HCT116 (cell line): ENCODE results near the gene FOXO3.

ENCODE experiments used
- CBX3 ChIP-seq: IDR thresholded peaks from 2 replicates; pipeline ENCODE4 v1.6.1; 2012; ENCODE audit warnings: low read depth
- CEBPB ChIP-seq: IDR thresholded peaks from 2 replicates; pipeline ENCODE4 v1.6.1; 2012; ENCODE audit warnings: low read depth
- EZH2 ChIP-seq: fragments of 200-600 bp; sonication (generic); IDR thresholded peaks from 2 replicates; pipeline ENCODE4 v1.6.1; 2017; ENCODE audit warnings: antibody characterized with exemption, mixed run types
- FOSL1 ChIP-seq: IDR thresholded peaks from 2 replicates; pipeline ENCODE4 v1.6.1; 2012; ENCODE audit warnings: low read depth
- JUND ChIP-seq: IDR thresholded peaks from 2 replicates; pipeline ENCODE4 v1.6.1; 2012
- POLR2A ChIP-seq: IDR thresholded peaks from 2 replicates; pipeline ENCODE4 v1.7.0; 2011; ENCODE audit warnings: borderline replicate concordance; ENCODE audit not compliant: insufficient read depth, insufficient read length; ENCODE audit errors: extremely low read depth
- POLR2AphosphoS5 ChIP-seq: IDR thresholded peaks from 2 replicates; pipeline ENCODE4 v1.6.1; 2011; ENCODE audit warnings: mild to moderate bottlenecking, low read depth, low read length, moderate library complexity
- SIN3A ChIP-seq: IDR thresholded peaks from 2 replicates; pipeline ENCODE4 v1.6.1; 2012; ENCODE audit warnings: low read depth
- TCF7L2 ChIP-seq: IDR thresholded peaks from 2 replicates; pipeline ENCODE4 v1.7.0; 2011; ENCODE audit warnings: borderline replicate concordance, inconsistent platforms; ENCODE audit not compliant: insufficient read depth, insufficient read length; ENCODE audit errors: extremely low read depth
- TF ChIP-seq, protein P1 (sequence below): IDR thresholded peaks from 2 replicates; pipeline ENCODE4 v1.6.1; 2012
- TF ChIP-seq, protein P2 (sequence below): IDR thresholded peaks from 2 replicates; pipeline ENCODE4 v1.6.1; 2012; ENCODE audit warnings: low read depth
- TF ChIP-seq, protein P3 (sequence below), 3 experiments: fragments of 200-600 bp in 1 of 3; sonication (generic) in 1 of 3; IDR thresholded peaks in 2 of 3; conservative IDR thresholded peaks in 1 of 3; 2 replicates each; pipeline ENCODE4 v1.5.1; 2012 to 2017; ENCODE audit warnings: low read depth in 2 of 3, low read length in 2 of 3, antibody characterized with exemption in 1 of 3, borderline replicate concordance in 1 of 3, control low read depth in 1 of 3, mild to moderate bottlenecking in 1 of 3, mixed read lengths in 1 of 3, mixed run types in 1 of 3, moderate library complexity in 1 of 3; ENCODE audit not compliant: insufficient read depth in 1 of 3

DNA sequence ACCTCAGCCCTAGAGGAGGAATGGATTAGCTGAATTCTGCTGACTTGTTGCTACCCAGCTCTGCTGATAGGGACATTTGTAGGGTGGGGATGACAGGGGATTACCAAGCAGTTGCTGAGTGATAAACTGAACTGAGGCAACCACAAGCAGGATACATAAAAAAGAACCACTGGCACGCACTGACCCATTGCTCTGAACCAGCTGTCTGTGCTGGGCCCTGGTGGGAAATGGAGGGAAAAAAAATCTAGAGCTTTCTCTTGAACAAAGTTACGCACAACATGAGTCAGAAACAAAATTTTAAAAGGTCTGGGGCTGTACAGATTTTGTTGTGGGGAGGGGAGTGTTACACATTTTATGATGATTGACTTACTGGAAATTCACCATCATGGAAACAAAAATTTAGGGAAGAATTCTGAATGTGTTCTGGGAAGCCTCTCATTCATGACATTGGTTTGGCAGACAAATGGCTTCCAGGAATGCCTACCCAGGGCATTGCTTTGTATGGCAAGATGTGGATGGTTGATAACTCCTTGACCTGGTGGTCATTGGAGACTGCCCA, 37.7 kb downstream of the FOXO3 start:
- TF ChIP-seq POLR2AphosphoS5 (no peak), POLR2A (no peak), TCF7L2 (no peak), CBX3 (no peak), EZH2 (no peak), SIN3A (no peak), CEBPB (no peak), JUND (no peak), FOSL1 (no peak)
- TF ChIP-seq, protein P1, sequence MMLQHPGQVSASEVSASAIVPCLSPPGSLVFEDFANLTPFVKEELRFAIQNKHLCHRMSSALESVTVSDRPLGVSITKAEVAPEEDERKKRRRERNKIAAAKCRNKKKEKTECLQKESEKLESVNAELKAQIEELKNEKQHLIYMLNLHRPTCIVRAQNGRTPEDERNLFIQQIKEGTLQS: no peak
- TF ChIP-seq, protein P2, sequence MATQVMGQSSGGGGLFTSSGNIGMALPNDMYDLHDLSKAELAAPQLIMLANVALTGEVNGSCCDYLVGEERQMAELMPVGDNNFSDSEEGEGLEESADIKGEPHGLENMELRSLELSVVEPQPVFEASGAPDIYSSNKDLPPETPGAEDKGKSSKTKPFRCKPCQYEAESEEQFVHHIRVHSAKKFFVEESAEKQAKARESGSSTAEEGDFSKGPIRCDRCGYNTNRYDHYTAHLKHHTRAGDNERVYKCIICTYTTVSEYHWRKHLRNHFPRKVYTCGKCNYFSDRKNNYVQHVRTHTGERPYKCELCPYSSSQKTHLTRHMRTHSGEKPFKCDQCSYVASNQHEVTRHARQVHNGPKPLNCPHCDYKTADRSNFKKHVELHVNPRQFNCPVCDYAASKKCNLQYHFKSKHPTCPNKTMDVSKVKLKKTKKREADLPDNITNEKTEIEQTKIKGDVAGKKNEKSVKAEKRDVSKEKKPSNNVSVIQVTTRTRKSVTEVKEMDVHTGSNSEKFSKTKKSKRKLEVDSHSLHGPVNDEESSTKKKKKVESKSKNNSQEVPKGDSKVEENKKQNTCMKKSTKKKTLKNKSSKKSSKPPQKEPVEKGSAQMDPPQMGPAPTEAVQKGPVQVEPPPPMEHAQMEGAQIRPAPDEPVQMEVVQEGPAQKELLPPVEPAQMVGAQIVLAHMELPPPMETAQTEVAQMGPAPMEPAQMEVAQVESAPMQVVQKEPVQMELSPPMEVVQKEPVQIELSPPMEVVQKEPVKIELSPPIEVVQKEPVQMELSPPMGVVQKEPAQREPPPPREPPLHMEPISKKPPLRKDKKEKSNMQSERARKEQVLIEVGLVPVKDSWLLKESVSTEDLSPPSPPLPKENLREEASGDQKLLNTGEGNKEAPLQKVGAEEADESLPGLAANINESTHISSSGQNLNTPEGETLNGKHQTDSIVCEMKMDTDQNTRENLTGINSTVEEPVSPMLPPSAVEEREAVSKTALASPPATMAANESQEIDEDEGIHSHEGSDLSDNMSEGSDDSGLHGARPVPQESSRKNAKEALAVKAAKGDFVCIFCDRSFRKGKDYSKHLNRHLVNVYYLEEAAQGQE: no peak
- TF ChIP-seq, protein P3, sequence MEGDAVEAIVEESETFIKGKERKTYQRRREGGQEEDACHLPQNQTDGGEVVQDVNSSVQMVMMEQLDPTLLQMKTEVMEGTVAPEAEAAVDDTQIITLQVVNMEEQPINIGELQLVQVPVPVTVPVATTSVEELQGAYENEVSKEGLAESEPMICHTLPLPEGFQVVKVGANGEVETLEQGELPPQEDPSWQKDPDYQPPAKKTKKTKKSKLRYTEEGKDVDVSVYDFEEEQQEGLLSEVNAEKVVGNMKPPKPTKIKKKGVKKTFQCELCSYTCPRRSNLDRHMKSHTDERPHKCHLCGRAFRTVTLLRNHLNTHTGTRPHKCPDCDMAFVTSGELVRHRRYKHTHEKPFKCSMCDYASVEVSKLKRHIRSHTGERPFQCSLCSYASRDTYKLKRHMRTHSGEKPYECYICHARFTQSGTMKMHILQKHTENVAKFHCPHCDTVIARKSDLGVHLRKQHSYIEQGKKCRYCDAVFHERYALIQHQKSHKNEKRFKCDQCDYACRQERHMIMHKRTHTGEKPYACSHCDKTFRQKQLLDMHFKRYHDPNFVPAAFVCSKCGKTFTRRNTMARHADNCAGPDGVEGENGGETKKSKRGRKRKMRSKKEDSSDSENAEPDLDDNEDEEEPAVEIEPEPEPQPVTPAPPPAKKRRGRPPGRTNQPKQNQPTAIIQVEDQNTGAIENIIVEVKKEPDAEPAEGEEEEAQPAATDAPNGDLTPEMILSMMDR (IDR thresholded peaks at IDR 0.05 in 2 of 3, conservative IDR thresholded peaks at IDR 0.05 in 1 of 3; ENCODE audit: borderline replicate concordance in 1 of 3, insufficient read depth in 1 of 3, low read depth in 2 of 3, low read length in 2 of 3): no peak
